GM23338 (cell line): ENCODE results near the gene FAM47E. TPM values are rescaled to one million over a fixed set of nuclear protein-coding genes. Genes with fewer than 3 reads are reported as not detected.

ENCODE experiments used
- ATAC-seq: fragments of 200-7000 bp; cut with Tn5 transposase; 3 replicates; pipeline ENCODE4 v1.9.1; 2020
- DNase-seq: peaks from one replicate; pipeline ENCODE4 v3.0.0-alpha.2; 2015; ENCODE audit warnings: low spot score
- H2AFZ ChIP-seq: fragments of 200-600 bp; sonication (generic); 2 replicates; pipeline ENCODE4 v1.8.0; 2016; ENCODE audit warnings: antibody characterized with exemption, mild to moderate bottlenecking, moderate library complexity
- H3F3A ChIP-seq: fragments of 200-600 bp; sonication (generic); replicated peaks from 2 replicates; pipeline ENCODE4 v1.8.0; 2017; ENCODE audit warnings: antibody characterized with exemption, mixed run types, low read depth
- H3K27ac ChIP-seq: fragments of 200-600 bp; sonication (generic); 2 replicates; pipeline ENCODE4 v1.6.1; 2016; ENCODE audit warnings: low read depth
- H3K27me3 ChIP-seq: fragments of 200-600 bp; sonication (generic); 2 replicates; pipeline ENCODE4 v1.8.0; 2016; ENCODE audit warnings: mild to moderate bottlenecking, mixed run types, moderate library complexity; ENCODE audit not compliant: insufficient read depth
- H3K36me3 ChIP-seq: fragments of 200-600 bp; sonication (generic); 2 replicates; pipeline ENCODE4 v1.8.0; 2016; ENCODE audit warnings: mild to moderate bottlenecking; ENCODE audit not compliant: insufficient read depth
- H3K4me1 ChIP-seq: fragments of 200-600 bp; sonication (generic); 2 replicates; pipeline ENCODE4 v1.8.0; 2016; ENCODE audit warnings: mild to moderate bottlenecking, moderate library complexity; ENCODE audit not compliant: insufficient read depth
- H3K4me2 ChIP-seq: fragments of 200-600 bp; sonication (generic); 2 replicates; pipeline ENCODE4 v1.7.1; 2017; ENCODE audit warnings: mixed run types
- H3K4me3 ChIP-seq: fragments of 200-600 bp; sonication (generic); 2 replicates; pipeline ENCODE4 v1.6.1; 2016; ENCODE audit warnings: mixed run types
- H3K79me2 ChIP-seq: fragments of 200-600 bp; sonication (generic); replicated peaks from 2 replicates; pipeline ENCODE4 v1.8.0; 2017; ENCODE audit warnings: mild to moderate bottlenecking; ENCODE audit not compliant: insufficient read depth
- H3K9me2 ChIP-seq: fragments of 200-600 bp; sonication (generic); 2 replicates; pipeline ENCODE4 v1.8.0; 2017; ENCODE audit not compliant: insufficient read depth
- H4K20me1 ChIP-seq: fragments of 200-600 bp; sonication (generic); replicated peaks from 2 replicates; pipeline ENCODE4 v1.8.0; 2017; ENCODE audit warnings: mild to moderate bottlenecking; ENCODE audit not compliant: insufficient read depth
- H3K27ac Mint-ChIP-seq: 2 replicates; pipeline ENCODE4 v1.8.0; 2020; ENCODE audit warnings: inconsistent platforms, mild to moderate bottlenecking, moderate library complexity, mixed read lengths
- H3K27me3 Mint-ChIP-seq: 3 replicates; pipeline ENCODE4 v1.8.0; 2022; ENCODE audit warnings: low read depth, mild to moderate bottlenecking, moderate library complexity, mixed read lengths, inconsistent platforms; ENCODE audit not compliant: insufficient read depth, poor library complexity
- H3K36me3 Mint-ChIP-seq: 3 replicates; pipeline ENCODE4 v1.8.0; 2021; ENCODE audit warnings: low read depth, mild to moderate bottlenecking, inconsistent platforms, moderate library complexity, mixed read lengths
- H3K4me1 Mint-ChIP-seq: 3 replicates; pipeline ENCODE4 v1.8.0; 2020; ENCODE audit warnings: mild to moderate bottlenecking, inconsistent platforms, mixed read lengths
- H3K4me3 Mint-ChIP-seq: 3 replicates; pipeline ENCODE4 v1.8.0; 2021; ENCODE audit warnings: moderate library complexity, mild to moderate bottlenecking, inconsistent platforms, mixed read lengths
- H3K9me3 Mint-ChIP-seq: 3 replicates; pipeline ENCODE4 v1.8.0; 2020; ENCODE audit warnings: moderate library complexity, mild to moderate bottlenecking, inconsistent platforms, mixed read lengths
- CREB1 ChIP-seq: fragments of 250-450 bp; sonication (Bioruptor Pico); IDR thresholded peaks from 2 replicates; pipeline ENCODE4 v1.5.0; 2020; ENCODE audit warnings: low read depth, mild to moderate bottlenecking, moderate library complexity
- EZH2 ChIP-seq: fragments of 200-600 bp; sonication (generic); IDR thresholded peaks from one replicate; pipeline ENCODE4 v1.8.0; 2017; ENCODE audit warnings: antibody characterized with exemption, mild to moderate bottlenecking, low read depth; ENCODE audit not compliant: unreplicated experiment
- JUNB ChIP-seq: IDR thresholded peaks from one replicate; pipeline ENCODE4 v1.6.1; 2016; ENCODE audit warnings: antibody characterized with exemption; ENCODE audit not compliant: unreplicated experiment
- NANOG ChIP-seq: IDR thresholded peaks from 2 replicates; pipeline ENCODE4 v1.6.1; 2016; ENCODE audit warnings: antibody characterized with exemption, borderline replicate concordance
- POLR2AphosphoS5 ChIP-seq: IDR thresholded peaks from 2 replicates; pipeline ENCODE4 v1.6.1; 2016; ENCODE audit warnings: antibody characterized with exemption, low read depth
- polyA plus RNA-seq: library from polyadenylated mRNA; unstranded; fragments of >200 nt; fragmentation: Nextera tagmentation; extraction: Ambion mirVana; gene quantifications from 2 replicates; pipeline ENCODE4 v1.2.1, GENCODE V29; 2016
- total RNA-seq: library from RNA; depleted of rRNA; stranded (reverse); fragments of >200 nt; shearing (Covaris generic); gene quantifications from 2 replicates; pipeline ENCODE4 v1.2.3, GENCODE V29; 2014
- TF ChIP-seq, protein P1 (sequence below), 2 experiments: fragments of 200-600 bp in 1 of 2; sonication (generic) in 1 of 2; conservative IDR thresholded peaks; 2 replicates each; pipeline versions ENCODE4 v1.5.1 to v1.6.1; 2016 to 2017; ENCODE audit warnings: antibody characterized with exemption in 2 of 2, low read depth in 2 of 2, mild to moderate bottlenecking in 2 of 2, moderate library complexity in 1 of 2
- TF ChIP-seq, protein P2 (sequence below): fragments of 250-450 bp; sonication (Bioruptor Pico); IDR thresholded peaks from 2 replicates; pipeline ENCODE4 v1.5.0; 2020; ENCODE audit warnings: mild to moderate bottlenecking, moderate library complexity

Gene FAM47E
- total and polyA plus RNA-seq, 2 experiments from 2014 or later: 0.66 to 2.3 TPM

DNA sequence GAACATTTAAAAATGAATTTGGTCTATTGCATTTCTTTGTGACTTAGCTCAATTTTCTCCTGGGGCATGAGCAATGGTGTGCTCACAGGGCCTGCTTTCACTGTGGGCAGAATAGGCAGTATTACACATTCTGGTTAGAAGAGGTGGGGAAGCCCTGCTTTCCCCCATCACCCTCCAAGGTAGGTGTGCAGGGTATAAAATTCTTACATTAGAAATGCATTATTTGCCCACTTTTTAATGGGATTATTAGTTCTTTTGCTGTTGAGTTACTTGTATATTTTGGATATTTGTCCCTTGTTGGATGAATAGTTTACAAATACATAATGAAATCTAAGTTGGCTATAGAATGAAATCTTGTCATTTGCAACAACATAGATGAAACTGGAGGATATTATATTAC, 46.7 kb downstream of the FAM47E start:
- H3K4me3 Mint-ChIP-seq: no peak overlapping the region
- H3K27ac Mint-ChIP-seq: no peak overlapping the region
- Histone ChIP-seq H3K36me3 (no peaks in the 10 kb centered on the region), H3K27me3 (0 out of 2 replicates have a peak, but pooled peaks cover 2% of the 10 kb centered on the region), H3K4me3 (no peak overlapping the region), H3F3A (no peaks in the 10 kb centered on the region), H2AFZ (no peak overlapping the region), H3K9me2 (peaks cover 4% of the 10 kb centered on the region; the same call in 1 of the 2 replicates), H4K20me1 (no peaks in the 10 kb centered on the region; the same call in 1 of the 2 replicates), H3K4me1 (no peaks in the 10 kb centered on the region), H3K4me2 (no peak overlapping the region), H3K27ac (no peak overlapping the region), H3K79me2 (no peaks in the 10 kb centered on the region)
- ATAC-seq: no peak
- H3K9me3 Mint-ChIP-seq: peaks cover 20% of the 10 kb centered on the region
- H3K27me3 Mint-ChIP-seq: peaks cover 2% of the 10 kb centered on the region
- 0 out of 3 replicates have a peak, but pooled peaks cover 4% of the 10 kb centered on the region for H3K36me3 Mint-ChIP-seq
- no peak for DNase-seq
- TF ChIP-seq EZH2: no peak
- TF ChIP-seq, protein P1, sequence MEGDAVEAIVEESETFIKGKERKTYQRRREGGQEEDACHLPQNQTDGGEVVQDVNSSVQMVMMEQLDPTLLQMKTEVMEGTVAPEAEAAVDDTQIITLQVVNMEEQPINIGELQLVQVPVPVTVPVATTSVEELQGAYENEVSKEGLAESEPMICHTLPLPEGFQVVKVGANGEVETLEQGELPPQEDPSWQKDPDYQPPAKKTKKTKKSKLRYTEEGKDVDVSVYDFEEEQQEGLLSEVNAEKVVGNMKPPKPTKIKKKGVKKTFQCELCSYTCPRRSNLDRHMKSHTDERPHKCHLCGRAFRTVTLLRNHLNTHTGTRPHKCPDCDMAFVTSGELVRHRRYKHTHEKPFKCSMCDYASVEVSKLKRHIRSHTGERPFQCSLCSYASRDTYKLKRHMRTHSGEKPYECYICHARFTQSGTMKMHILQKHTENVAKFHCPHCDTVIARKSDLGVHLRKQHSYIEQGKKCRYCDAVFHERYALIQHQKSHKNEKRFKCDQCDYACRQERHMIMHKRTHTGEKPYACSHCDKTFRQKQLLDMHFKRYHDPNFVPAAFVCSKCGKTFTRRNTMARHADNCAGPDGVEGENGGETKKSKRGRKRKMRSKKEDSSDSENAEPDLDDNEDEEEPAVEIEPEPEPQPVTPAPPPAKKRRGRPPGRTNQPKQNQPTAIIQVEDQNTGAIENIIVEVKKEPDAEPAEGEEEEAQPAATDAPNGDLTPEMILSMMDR (conservative IDR thresholded peaks at IDR 0.05; ENCODE audit: low read depth in 2 of 2): no peak
- no peak for TF ChIP-seq CREB1 (CRISPR knock-in tag)
- no peak for TF ChIP-seq POLR2AphosphoS5
- TF ChIP-seq, protein P2, sequence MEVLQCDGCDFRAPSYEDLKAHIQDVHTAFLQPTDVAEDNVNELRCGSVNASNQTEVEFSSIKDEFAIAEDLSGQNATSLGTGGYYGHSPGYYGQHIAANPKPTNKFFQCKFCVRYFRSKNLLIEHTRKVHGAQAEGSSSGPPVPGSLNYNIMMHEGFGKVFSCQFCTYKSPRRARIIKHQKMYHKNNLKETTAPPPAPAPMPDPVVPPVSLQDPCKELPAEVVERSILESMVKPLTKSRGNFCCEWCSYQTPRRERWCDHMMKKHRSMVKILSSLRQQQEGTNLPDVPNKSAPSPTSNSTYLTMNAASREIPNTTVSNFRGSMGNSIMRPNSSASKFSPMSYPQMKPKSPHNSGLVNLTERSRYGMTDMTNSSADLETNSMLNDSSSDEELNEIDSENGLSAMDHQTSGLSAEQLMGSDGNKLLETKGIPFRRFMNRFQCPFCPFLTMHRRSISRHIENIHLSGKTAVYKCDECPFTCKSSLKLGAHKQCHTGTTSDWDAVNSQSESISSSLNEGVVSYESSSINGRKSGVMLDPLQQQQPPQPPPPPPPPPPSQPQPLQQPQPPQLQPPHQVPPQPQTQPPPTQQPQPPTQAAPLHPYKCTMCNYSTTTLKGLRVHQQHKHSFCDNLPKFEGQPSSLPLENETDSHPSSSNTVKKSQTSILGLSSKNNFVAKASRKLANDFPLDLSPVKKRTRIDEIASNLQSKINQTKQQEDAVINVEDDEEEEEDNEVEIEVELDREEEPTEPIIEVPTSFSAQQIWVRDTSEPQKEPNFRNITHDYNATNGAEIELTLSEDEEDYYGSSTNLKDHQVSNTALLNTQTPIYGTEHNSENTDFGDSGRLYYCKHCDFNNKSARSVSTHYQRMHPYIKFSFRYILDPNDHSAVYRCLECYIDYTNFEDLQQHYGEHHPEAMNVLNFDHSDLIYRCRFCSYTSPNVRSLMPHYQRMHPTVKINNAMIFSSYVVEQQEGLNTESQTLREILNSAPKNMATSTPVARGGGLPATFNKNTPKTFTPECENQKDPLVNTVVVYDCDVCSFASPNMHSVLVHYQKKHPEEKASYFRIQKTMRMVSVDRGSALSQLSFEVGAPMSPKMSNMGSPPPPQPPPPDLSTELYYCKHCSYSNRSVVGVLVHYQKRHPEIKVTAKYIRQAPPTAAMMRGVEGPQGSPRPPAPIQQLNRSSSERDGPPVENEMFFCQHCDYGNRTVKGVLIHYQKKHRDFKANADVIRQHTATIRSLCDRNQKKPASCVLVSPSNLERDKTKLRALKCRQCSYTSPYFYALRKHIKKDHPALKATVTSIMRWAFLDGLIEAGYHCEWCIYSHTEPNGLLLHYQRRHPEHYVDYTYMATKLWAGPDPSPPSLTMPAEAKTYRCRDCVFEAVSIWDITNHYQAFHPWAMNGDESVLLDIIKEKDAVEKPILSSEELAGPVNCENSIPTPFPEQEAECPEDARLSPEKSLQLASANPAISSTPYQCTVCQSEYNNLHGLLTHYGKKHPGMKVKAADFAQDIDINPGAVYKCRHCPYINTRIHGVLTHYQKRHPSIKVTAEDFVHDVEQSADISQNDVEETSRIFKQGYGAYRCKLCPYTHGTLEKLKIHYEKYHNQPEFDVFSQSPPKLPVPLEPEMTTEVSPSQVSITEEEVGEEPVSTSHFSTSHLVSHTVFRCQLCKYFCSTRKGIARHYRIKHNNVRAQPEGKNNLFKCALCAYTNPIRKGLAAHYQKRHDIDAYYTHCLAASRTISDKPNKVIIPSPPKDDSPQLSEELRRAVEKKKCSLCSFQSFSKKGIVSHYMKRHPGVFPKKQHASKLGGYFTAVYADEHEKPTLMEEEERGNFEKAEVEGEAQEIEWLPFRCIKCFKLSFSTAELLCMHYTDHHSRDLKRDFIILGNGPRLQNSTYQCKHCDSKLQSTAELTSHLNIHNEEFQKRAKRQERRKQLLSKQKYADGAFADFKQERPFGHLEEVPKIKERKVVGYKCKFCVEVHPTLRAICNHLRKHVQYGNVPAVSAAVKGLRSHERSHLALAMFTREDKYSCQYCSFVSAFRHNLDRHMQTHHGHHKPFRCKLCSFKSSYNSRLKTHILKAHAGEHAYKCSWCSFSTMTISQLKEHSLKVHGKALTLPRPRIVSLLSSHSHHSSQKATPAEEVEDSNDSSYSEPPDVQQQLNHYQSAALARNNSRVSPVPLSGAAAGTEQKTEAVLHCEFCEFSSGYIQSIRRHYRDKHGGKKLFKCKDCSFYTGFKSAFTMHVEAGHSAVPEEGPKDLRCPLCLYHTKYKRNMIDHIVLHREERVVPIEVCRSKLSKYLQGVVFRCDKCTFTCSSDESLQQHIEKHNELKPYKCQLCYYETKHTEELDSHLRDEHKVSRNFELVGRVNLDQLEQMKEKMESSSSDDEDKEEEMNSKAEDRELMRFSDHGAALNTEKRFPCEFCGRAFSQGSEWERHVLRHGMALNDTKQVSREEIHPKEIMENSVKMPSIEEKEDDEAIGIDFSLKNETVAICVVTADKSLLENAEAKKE (CRISPR knock-in tag): no peak
- no peak for TF ChIP-seq JUNB
- TF ChIP-seq NANOG: no peak
- H3K4me1 Mint-ChIP-seq: no peaks in the 10 kb centered on the region
